A549 (cell line): ENCODE data around the gene FGG. TPM values are rescaled to one million over a fixed set of nuclear protein-coding genes. Genes with fewer than 3 reads are reported as not detected.

Source experiments
- ATAC-seq, 2 experiments: fragments of 200-7000 bp in 1 of 2; fragments of >200 bp in 1 of 2; cut with Nextera tagmentation in 1 of 2; cut with Tn5 transposase in 1 of 2; 3 replicates each; pipeline versions ENCODE4 v1.8.0 to v1.9.1; 2018 to 2020; ENCODE audit warnings: mild to moderate bottlenecking in 1 of 2, moderate library complexity in 1 of 2
- CTCF ChIA-PET: fragments of 300-600 bp; sonication (Branson Sonifier 250); formaldehyde crosslinking; extraction: SDS; loops from one replicate; lab custom pipeline; 2021; ENCODE audit warnings: antibody characterized with exemption, inconsistent platforms; lab: Yijun Ruan, JAX
- POLR2A ChIA-PET: fragments of 350-600 bp; formaldehyde crosslinking; extraction: SDS; loops from one replicate; lab custom pipeline; 2021; ENCODE audit warnings: antibody characterized with exemption, inconsistent platforms; lab: Yijun Ruan, JAX
- DNase-seq, 2 experiments: peaks; one replicate each; pipeline versions ENCODE4 v3.0.0 to v3.0.0-alpha.2; 2011 to 2016; ENCODE audit warnings: low read depth in 1 of 2, low spot score in 1 of 2
- FAIRE-seq: peaks from 2 replicates; lab custom pipeline; 2011; peaks lifted over from hg19 to GRCh38; lab: Jason Lieb, UNC
- H3K27ac ChIP-seq, 2 experiments: fragments of >200 bp; sonication (Bioruptor Twin); formaldehyde crosslinking; 3 replicates each; pipeline ENCODE4 v1.5.1; 2016 to 2017
- H3K4me1 ChIP-seq: fragments of >200 bp; sonication (Bioruptor Twin); formaldehyde crosslinking; 3 replicates; pipeline ENCODE4 v1.6.1; 2016
- H3K4me2 ChIP-seq: fragments of >200 bp; sonication (Bioruptor Twin); formaldehyde crosslinking; 3 replicates; pipeline ENCODE4 v1.6.1; 2016
- H3K4me3 ChIP-seq: fragments of >200 bp; sonication (Bioruptor Twin); formaldehyde crosslinking; 3 replicates; pipeline ENCODE4 v1.5.1; 2016
- H3K9me3 ChIP-seq: fragments of >200 bp; sonication (Bioruptor Twin); formaldehyde crosslinking; 3 replicates; pipeline ENCODE4 v1.6.1; 2016
- ATOH8 ChIP-seq: fragments of 250-450 bp; sonication (Bioruptor Pico); IDR thresholded peaks from 2 replicates; pipeline ENCODE4 v1.5.0; 2020; ENCODE audit warnings: low read depth, mild to moderate bottlenecking, moderate library complexity
- CBX2 ChIP-seq: fragments of 200-600 bp; sonication (generic); IDR thresholded peaks from 2 replicates; pipeline ENCODE4 v1.6.1; 2016; ENCODE audit warnings: low read depth, mild to moderate bottlenecking, borderline replicate concordance
- CEBPB ChIP-seq, 2 experiments: fragments of >200 bp in 1 of 2; sonication (Bioruptor Twin) in 1 of 2; formaldehyde crosslinking in 1 of 2; IDR thresholded peaks; 2 replicates each; pipeline ENCODE4 v1.6.1; 2012 to 2016
- CHD2 ChIP-seq: fragments of 150-350 bp; IDR thresholded peaks from 2 replicates; pipeline ENCODE4 v1.6.1; 2014; ENCODE audit warnings: low read length; ENCODE audit not compliant: partially characterized antibody
- CTCF ChIP-seq: fragments of >200 bp; sonication (Bioruptor Twin); formaldehyde crosslinking; IDR thresholded peaks from 3 replicates; pipeline ENCODE4 v1.5.1; 2016
- E2F6 ChIP-seq: IDR thresholded peaks from 2 replicates; pipeline ENCODE4 v1.6.1; 2012; ENCODE audit warnings: low read depth, borderline replicate concordance
- EHF ChIP-seq: fragments of 250-450 bp; sonication (Bioruptor Pico); IDR thresholded peaks from 2 replicates; pipeline ENCODE4 v1.5.0; 2020; ENCODE audit warnings: mild to moderate bottlenecking
- EHMT2 ChIP-seq: fragments of 200-600 bp; sonication (generic); IDR thresholded peaks from 2 replicates; pipeline ENCODE4 v1.6.1; 2016; ENCODE audit warnings: antibody characterized with exemption, low read depth, mild to moderate bottlenecking, moderate library complexity
- EP300 ChIP-seq, 2 experiments: fragments of >200 bp; sonication (Bioruptor Twin); formaldehyde crosslinking; IDR thresholded peaks; 2 replicates in 1 of 2; 3 replicates in 1 of 2; pipeline ENCODE4 v1.6.1; 2016 to 2017
- FOSB ChIP-seq: fragments of 250-450 bp; sonication (Bioruptor Pico); IDR thresholded peaks from 2 replicates; pipeline ENCODE4 v1.5.0; 2020; ENCODE audit warnings: mild to moderate bottlenecking, moderate library complexity
- FOXS1 ChIP-seq: fragments of 250-450 bp; sonication (Bioruptor Pico); IDR thresholded peaks from 2 replicates; pipeline ENCODE4 v1.5.0; 2020; ENCODE audit warnings: mild to moderate bottlenecking, moderate library complexity
- HDAC2 ChIP-seq: fragments of 200-600 bp; sonication (generic); IDR thresholded peaks from 2 replicates; pipeline ENCODE4 v1.6.1; 2016
- JUN ChIP-seq, 2 experiments: fragments of >200 bp; sonication (Bioruptor Twin); formaldehyde crosslinking; IDR thresholded peaks; 2 replicates in 1 of 2; 3 replicates in 1 of 2; pipeline ENCODE4 v1.6.1; 2016 to 2017
- MAFK ChIP-seq: fragments of 450-650 bp; IDR thresholded peaks from 2 replicates; pipeline ENCODE4 v1.6.1; 2014; ENCODE audit not compliant: partially characterized antibody
- MAX ChIP-seq: IDR thresholded peaks from 2 replicates; pipeline ENCODE4 v1.6.1; 2012
- MAZ ChIP-seq: fragments of 150-350 bp; IDR thresholded peaks from 2 replicates; pipeline ENCODE4 v1.6.1; 2014; ENCODE audit warnings: antibody characterized with exemption, low read depth, low read length, borderline replicate concordance
- MYC ChIP-seq: IDR thresholded peaks from 2 replicates; pipeline ENCODE4 v1.6.1; 2012; ENCODE audit warnings: mild to moderate bottlenecking, inconsistent platforms, low read length, improper control_type of control experiment, borderline replicate concordance
- NPAS2 ChIP-seq: fragments of 250-450 bp; sonication (Bioruptor Pico); IDR thresholded peaks from 2 replicates; pipeline ENCODE4 v1.8.0; 2022; ENCODE audit warnings: mild to moderate bottlenecking, moderate library complexity, borderline replicate concordance
- POLR2A ChIP-seq: IDR thresholded peaks from 2 replicates; pipeline ENCODE4 v1.6.1; 2012; ENCODE audit warnings: mild to moderate bottlenecking, low read length
- RAD21 ChIP-seq, 2 experiments: fragments of >200 bp in 1 of 2; sonication (Bioruptor Twin) in 1 of 2; formaldehyde crosslinking in 1 of 2; IDR thresholded peaks in 1 of 2; conservative IDR thresholded peaks in 1 of 2; 2 replicates in 1 of 2; 3 replicates in 1 of 2; pipeline ENCODE4 v1.6.1; 2012 to 2018; ENCODE audit warnings: inconsistent platforms in 1 of 2
- RARB ChIP-seq: fragments of 250-450 bp; sonication (Bioruptor Pico); IDR thresholded peaks from 2 replicates; pipeline ENCODE4 v1.8.0; 2021; ENCODE audit warnings: mild to moderate bottlenecking, moderate library complexity
- RCOR1 ChIP-seq: fragments of 150-350 bp; IDR thresholded peaks from 2 replicates; pipeline ENCODE4 v1.6.1; 2014; ENCODE audit warnings: antibody characterized with exemption, low read length, low read depth
- SMC3 ChIP-seq: fragments of >200 bp; sonication (Bioruptor Twin); formaldehyde crosslinking; IDR thresholded peaks from 3 replicates; pipeline ENCODE4 v1.6.1; 2018; ENCODE audit warnings: inconsistent platforms
- SREBF2 ChIP-seq: fragments of 450-650 bp; IDR thresholded peaks from 2 replicates; pipeline ENCODE4 v1.6.1; 2014; ENCODE audit warnings: mild to moderate bottlenecking, moderate library complexity
- TFCP2L1 ChIP-seq: fragments of 250-450 bp; sonication (Bioruptor Pico); IDR thresholded peaks from 2 replicates; pipeline ENCODE4 v1.5.0; 2021; ENCODE audit warnings: mild to moderate bottlenecking
- TP53 ChIP-seq: fragments of 250-450 bp; sonication (Bioruptor Pico); IDR thresholded peaks from 2 replicates; pipeline ENCODE4 v1.5.0; 2021; ENCODE audit warnings: mild to moderate bottlenecking, moderate library complexity
- ZC3H11A ChIP-seq: fragments of 450-650 bp; IDR thresholded peaks from 2 replicates; pipeline ENCODE4 v1.6.1; 2014; ENCODE audit warnings: antibody characterized with exemption, mild to moderate bottlenecking
- ZFP36 ChIP-seq: fragments of 450-650 bp; IDR thresholded peaks from 2 replicates; pipeline ENCODE4 v1.6.1; 2014; ENCODE audit warnings: borderline replicate concordance; ENCODE audit not compliant: partially characterized antibody
- WGBS: methylation state at CpG from one replicate; pipeline ENCODE4 v1.1.6; 2017; ENCODE audit errors: missing lambda C conversion rate; 5-methylcytosine and 5-hydroxymethylcytosine counted together
- polyA plus RNA-seq, 4 experiments: library from polyadenylated mRNA; depleted of rRNA in 3 of 4; stranded (reverse); fragments of >200 nt; fragmentation: RNase III in 1 of 4; extraction: RNeasy Plus Mini Kit Qiagen cat#74134 plus additional on column Dnase treatment in 1 of 4; gene quantifications; 2 replicates in 3 of 4; 3 replicates in 1 of 4; pipeline ENCODE4 v1.2.3, GENCODE V29; 2011 to 2017

Gene FGG
- polyA plus RNA-seq, 2 of the 4 experiments (the other 2 are of a cell fraction), result 4.8 to 132 TPM

GRCh38 chr4:154566639-154567204, 45.7 kb downstream of the FGG start:
- Histone ChIP-seq H3K27ac (0 out of 6 replicates have a peak overlapping the region, but pooled peaks have one; percentile 9 to 28), H3K9me3 (no peaks in the 10 kb centered on the region), H3K4me2 (peak overlapping the region; percentile 43; the same call in 2 of the 3 replicates), H3K4me1 (peaks cover 60% of the 10 kb centered on the region), H3K4me3 (no peak overlapping the region)
- DNase-seq, result no peak
- no peak for ATAC-seq
- TF ChIP-seq MAFK (peak; percentile 54), CEBPB (IDR thresholded peaks at IDR 0.05) (no peak), MYC (no peak)
- no peak for FAIRE-seq
- whole genome bisulfite sequencing, result 52% methylated on average over 5 of the region's 5 CpGs
- CTCF ChIA-PET, result interaction anchor here (1.0 to 1.1 kb wide), 2 partner anchors 53 to 56 kb away, joined by 3 to 9 read pairs; no protein-coding TSS in a partner anchor
- POLR2A ChIA-PET, result no interaction called here

- ChIA-PET POLR2A (no interaction called here), CTCF (interaction anchor here (1.6 kb wide), 1 partner anchor 53 kb away, joined by 4 read pairs; no protein-coding TSS in a partner anchor)
- Histone ChIP-seq H3K9me3 (no peaks in the 10 kb centered on the region), H3K27ac (0 out of 6 replicates have a peak overlapping the region, but pooled peaks of 1 of the 2 experiments have one; percentile 33), H3K4me1 (peaks cover 70% of the 10 kb centered on the region), H3K4me2 (no peak overlapping the region), H3K4me3 (no peak overlapping the region)
- no peak for TF ChIP-seq RAD21 (conservative IDR thresholded peaks at IDR 0.05 in 1 of 2, IDR thresholded peaks at IDR 0.05 in 1 of 2)
- no peak for TF ChIP-seq FOSB (CRISPR knock-in tag)
- TF ChIP-seq TFCP2L1 (CRISPR knock-in tag), result no peak
- TF ChIP-seq MAX, result no peak
- no peak for TF ChIP-seq HDAC2
- TF ChIP-seq CTCF, result no peak
- no peak for TF ChIP-seq SREBF2
- no peak for TF ChIP-seq CBX2
- TF ChIP-seq RARB (CRISPR knock-in tag), result no peak
- no peak for TF ChIP-seq MYC
- TF ChIP-seq E2F6, result no peak
- TF ChIP-seq EHMT2, result no peak
- TF ChIP-seq POLR2A, result no peak
- no peak for TF ChIP-seq ZFP36
- no peak for TF ChIP-seq MAZ
- TF ChIP-seq NPAS2 (CRISPR knock-in tag), result no peak
- DNase-seq (no peak), FAIRE-seq (no peak), ATAC-seq (no peak)
- 86% methylated on average over 6 of the region's 6 CpGs for WGBS
Observed at GRCh38 chr4:154565704-154566103, 46.8 kb downstream of the FGG start.

GRCh38 chr4:154564311-154564710, 48.1 kb downstream of the FGG start:
- ATAC-seq (no peak), DNase-seq (no peak), FAIRE-seq (no peak)
- Histone ChIP-seq H3K27ac (peak overlapping the region in 1 of 2 experiments; percentile 74; a peak in 3 of 6 replicates), H3K9me3 (no peaks in the 10 kb centered on the region), H3K4me2 (peak overlapping the region; percentile 64), H3K4me1 (peaks cover 80% of the 10 kb centered on the region), H3K4me3 (peak overlapping the region; percentile 32)
- POLR2A ChIA-PET, result no interaction called here
- WGBS, result 34% methylated on average over 1 of the region's 1 CpG
- CTCF ChIA-PET, result interaction anchor here (1.6 kb wide), 1 partner anchor 55 kb away, joined by 4 read pairs; no protein-coding TSS in a partner anchor
- TF ChIP-seq HDAC2 (no peak), RAD21 (conservative IDR thresholded peaks at IDR 0.05 in 1 of 2, IDR thresholded peaks at IDR 0.05 in 1 of 2) (no peak), CHD2 (no peak), SMC3 (no peak), JUN (IDR thresholded peaks at IDR 0.05) (no peak), TP53 (CRISPR knock-in tag) (no peak), FOXS1 (CRISPR knock-in tag) (no peak), ZC3H11A (no peak), TFCP2L1 (CRISPR knock-in tag) (no peak), SREBF2 (no peak), EP300 (IDR thresholded peaks at IDR 0.05) (no peak), RCOR1 (no peak), MAFK (no peak), ATOH8 (CRISPR knock-in tag) (no peak), EHF (CRISPR knock-in tag) (no peak), CBX2 (no peak)
